AG20443 (cell line): Measurements from ENCODE around the gene FBXW11.
"Not testable (repeated sequence)": the region's sequence is repeated elsewhere in the genome, so short reads cannot be mapped to it uniquely, and the experiment has no call there.

Experiments used
- DNase-seq: peaks from one replicate; pipeline ENCODE4 v3.0.0; 2012; ENCODE audit warnings: low spot score, mixed read lengths

FBXW11 gene

GRCh38 chr5:171953860-171954701 is 52.4 kb downstream of the FBXW11 start:
- DNase-seq, result peak; percentile 53

GRCh38 chr5:171952021-171952420 is 54.4 kb downstream of the FBXW11 start:
- DNase-seq, result no peak

DNA sequence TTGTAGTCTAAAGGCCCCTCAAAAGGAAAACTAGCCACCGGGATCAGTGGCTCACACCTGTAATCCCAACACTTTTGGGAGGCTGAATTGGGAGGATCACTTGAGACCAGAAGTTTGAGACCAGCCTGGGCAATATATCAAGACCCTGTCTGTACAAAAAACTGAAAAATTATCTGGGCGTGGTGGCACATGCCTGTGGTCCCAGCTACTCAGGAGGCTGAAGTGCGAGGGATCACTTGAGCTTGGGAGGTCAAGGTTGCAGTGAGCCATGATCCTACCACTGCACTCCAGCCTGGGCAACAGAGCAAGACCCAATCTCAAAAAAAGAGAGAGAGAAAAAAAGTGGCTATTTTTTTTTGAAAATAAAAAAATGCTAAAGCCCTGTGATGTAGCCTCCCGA is 55.2 kb downstream of the FBXW11 start:
- no peak for DNase-seq

- no peak for DNase-seq
Observed at GRCh38 chr5:171946000-171946781, 60.2 kb downstream of the FBXW11 start.

DNA sequence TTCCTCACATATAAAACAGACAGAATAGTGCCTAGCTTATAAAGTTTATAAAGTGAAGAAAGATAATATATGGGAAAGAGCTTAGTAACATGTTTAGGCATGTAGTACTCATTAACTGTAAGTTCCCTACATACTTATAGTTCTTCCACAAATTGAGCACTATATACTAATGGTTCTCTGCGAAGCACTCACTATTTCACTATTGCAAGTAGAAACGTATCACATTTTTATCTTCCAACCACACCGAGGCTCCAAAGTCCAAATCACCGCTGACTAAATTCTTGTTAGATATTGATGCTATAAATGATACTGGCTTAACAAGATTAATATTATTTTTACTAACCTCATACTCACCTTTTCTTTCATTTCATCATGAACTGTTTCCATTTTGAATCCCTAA is 61.0 kb downstream of the FBXW11 start:
- no peak for DNase-seq

GRCh38 chr5:171945066-171945465 is 61.4 kb downstream of the FBXW11 start:
- no peak for DNase-seq

DNA sequence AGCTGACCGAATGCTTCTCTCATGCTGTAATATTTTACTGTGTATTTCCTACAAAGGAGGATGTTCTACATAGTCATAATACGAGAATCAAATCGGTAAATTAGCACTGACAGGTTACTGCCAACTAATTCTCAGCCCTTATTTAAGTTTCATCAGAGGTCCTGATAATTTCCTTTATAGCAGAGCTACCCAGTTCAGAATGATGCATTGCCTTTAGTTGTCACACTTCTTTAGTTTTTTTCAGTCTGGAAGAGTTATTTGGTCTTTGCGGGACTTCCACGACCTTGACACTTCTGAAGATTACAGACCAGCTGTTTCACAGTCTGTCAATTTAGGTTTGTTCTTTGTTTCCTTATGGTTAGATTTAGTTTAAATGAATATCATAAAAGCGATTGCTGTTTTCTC is 64.3 kb downstream of the FBXW11 start:
- DNase-seq, result not testable (repeated sequence)

- DNase-seq, result not testable (repeated sequence)
Observed at GRCh38 chr5:171941675-171942074, 64.8 kb downstream of the FBXW11 start.

- not testable (repeated sequence) for DNase-seq
Observed at GRCh38 chr5:171941275-171941674, 65.2 kb downstream of the FBXW11 start.

GRCh38 chr5:171939951-171940350 is 66.5 kb downstream of the FBXW11 start:
- DNase-seq, result no peak

DNA sequence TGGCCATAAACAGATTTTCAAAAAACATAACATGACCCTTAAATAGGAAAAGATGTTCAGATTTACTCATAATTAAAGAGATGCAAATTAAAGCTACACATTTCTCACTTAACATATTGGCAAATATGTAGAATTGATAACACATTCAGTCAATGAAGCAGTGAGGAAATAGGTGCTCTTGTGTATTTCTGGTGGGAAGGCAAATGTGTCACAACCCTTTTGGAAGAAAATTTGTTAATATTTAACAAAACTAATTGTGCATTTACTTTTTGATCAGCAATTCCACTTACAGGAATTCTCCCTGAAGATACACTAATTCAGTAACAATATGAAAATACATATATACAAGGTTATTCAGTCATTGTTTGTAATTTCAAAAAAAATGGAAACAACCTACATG is 68.1 kb downstream of the FBXW11 start:
- DNase-seq, result no peak

DNA sequence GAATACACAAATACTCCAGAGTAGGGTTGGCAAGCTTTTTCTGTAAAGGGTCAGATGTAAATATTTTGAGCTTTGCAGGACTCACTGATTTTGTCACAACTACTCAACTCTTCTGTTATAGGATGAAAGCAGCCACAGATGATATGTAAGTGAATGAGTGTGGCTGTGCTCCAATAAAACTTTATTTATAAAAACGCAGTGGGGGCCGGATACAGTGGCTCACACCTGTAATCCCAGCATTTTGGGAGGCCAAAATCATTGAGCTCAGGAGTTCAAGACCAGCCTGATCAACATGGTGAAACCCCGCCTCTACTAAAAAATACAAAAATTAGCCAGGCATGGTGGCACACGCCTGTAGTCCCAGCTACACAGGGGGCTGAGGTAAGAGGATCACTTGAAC is 69.1 kb downstream of the FBXW11 start:
- no peak for DNase-seq

DNA sequence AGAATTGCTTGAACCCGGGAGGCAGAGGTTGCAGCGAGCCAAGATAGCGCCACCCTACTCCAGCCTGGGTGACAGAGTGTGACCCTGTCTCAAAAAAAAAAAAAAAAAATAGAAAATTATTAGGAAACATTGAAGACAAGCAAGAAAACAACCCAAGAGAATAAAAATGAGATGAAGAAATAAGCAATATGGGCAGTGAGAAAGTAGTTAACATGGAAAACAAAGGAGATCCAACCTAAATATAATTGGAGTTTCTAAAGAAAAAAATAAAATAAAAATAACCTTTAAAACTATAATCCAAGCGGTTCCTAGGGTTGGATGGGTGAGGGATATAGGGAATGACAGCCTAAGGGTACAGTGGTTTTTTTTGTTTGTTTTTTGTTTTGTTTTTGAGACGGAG is 71.9 kb downstream of the FBXW11 start:
- DNase-seq, result no peak

DNA sequence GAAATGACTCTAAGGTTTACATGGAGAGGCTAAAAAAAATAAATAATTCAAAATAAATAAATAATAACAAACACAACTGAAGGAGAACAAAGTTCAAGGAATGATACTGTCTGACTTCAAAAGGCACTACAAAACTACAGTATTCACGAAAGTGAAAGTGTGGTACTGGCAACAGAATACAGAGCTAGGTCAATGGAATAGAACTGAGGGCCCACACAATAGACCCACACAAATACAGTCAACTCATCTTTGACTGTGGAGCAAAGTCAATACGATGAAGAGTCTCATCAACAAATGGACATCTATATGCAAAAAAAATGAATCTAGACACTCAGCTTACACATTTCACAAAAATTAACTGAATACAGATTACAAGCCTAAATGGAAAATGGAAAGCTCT is 75.3 kb downstream of the FBXW11 start:
- DNase-seq, result no peak

GRCh38 chr5:171927345-171927941 is 79.0 kb downstream of the FBXW11 start:
- no peak for DNase-seq

DNA sequence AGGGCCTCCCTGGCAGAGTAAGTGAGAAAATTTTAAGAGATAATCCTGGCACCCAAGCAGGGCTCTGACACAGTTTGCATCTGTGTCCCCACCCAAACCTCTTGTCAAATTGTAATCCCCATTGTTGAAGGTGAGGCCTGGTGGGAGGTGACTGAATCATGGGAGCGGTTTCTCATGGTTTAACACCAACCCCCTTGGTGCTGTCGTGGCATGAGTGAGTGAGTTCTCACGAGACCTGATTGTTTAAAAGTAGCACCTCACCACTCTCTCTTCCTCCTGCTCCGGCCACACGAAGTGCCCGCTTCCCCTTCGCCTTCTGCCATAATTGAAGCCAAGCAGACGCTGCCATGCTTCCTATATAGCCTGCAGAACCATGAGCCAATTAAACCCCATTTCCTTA is 80.1 kb downstream of the FBXW11 start:
- no peak for DNase-seq

GRCh38 chr5:171924493-171925122 is 81.8 kb downstream of the FBXW11 start:
- DNase-seq, result no peak

GRCh38 chr5:171920765-171921391 is 85.6 kb downstream of the FBXW11 start:
- no peak for DNase-seq

- DNase-seq, result not testable (repeated sequence)
Observed at GRCh38 chr5:171915700-171916099, 90.7 kb downstream of the FBXW11 start.

DNA sequence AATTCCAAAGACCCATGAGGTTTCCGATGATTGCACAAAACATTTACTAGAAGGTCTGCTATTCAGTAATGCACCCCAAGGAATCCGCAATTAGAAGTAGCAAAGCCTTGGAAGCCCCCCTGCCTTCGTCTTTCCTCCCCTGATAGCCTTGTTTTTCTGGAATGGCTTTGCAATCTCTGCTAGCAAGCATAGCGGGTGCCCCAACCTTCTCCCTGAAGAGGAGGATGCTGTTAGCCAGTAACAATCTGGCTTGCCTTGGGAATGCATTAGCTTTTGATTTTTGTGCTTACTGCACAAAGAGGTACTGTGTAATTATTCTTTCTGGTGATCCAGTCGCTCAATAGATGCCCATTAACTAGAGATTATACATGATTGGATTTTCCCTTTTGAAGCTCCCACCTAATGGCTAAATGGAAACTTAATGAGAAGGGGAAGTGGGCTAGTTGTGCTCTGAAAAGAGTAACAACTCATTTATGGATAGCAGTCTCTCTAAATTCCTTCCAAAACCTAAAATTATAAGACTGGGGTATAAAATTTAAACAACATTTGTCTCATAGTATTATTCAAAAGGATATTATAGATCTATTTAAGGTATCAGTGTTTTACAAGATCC is 91.6 kb downstream of the FBXW11 start:
- DNase-seq, result no peak

DNA sequence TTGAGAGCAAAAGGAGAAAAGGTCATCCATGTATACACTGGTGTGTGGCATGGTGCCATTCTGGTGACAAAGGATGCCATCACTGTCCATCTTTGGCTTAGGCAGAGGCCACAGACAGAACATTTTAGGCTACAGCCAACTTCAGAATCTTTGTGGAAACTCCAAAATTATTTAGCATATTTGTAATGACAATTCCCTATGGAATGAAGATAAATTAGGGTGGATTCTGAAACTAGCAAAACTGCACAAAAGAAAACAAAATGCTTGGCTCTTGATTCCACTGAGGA is 92.5 kb downstream of the FBXW11 start:
- DNase-seq, result peak; percentile 21

- no peak for DNase-seq
Observed at GRCh38 chr5:171911152-171911551, 95.3 kb downstream of the FBXW11 start.
